SK-N-SH (cell line): ENCODE results near the gene ZNF490.

ENCODE experiments used
- EP300 ChIP-seq, 2 experiments: IDR thresholded peaks; 2 replicates each; pipeline versions ENCODE4 v1.4.0 to v1.6.1; 2012; ENCODE audit warnings: borderline replicate concordance in 1 of 2, low read depth in 1 of 2, low read length in 1 of 2
- SIN3A ChIP-seq: IDR thresholded peaks from 2 replicates; pipeline ENCODE4 v1.6.1; 2012; ENCODE audit warnings: low read depth, mild to moderate bottlenecking, low read length, moderate library complexity, borderline replicate concordance
- SMC3 ChIP-seq: IDR thresholded peaks from 2 replicates; pipeline ENCODE4 v1.6.1; 2012; ENCODE audit warnings: low read depth, low read length, improper control_type of control experiment
- TAF1 ChIP-seq: IDR thresholded peaks from 2 replicates; pipeline ENCODE4 v1.6.1; 2012; ENCODE audit warnings: low read depth, mild to moderate bottlenecking, low read length, moderate library complexity, borderline replicate concordance

DNA sequence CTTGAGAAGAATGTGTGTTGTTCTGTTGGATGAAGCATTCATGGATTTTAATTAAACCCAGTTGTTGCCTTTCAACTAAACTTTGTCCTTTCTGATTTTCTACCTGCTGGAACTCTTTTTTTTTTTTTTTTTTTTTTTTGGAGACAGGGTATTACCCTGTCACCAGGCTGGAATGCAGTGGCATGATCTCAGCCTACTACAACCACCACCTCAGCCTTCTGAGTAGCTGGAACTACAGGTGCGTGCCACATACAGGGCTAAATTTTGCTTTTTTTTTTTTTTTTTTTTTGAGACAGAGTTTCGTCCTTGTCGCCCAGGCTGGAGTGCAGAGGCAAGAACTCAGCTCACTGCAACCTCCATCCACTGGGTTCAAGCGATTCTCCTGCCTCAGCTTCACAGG is 7.0 kb upstream of the ZNF490 start:
- no peak for TF ChIP-seq SIN3A
- no peak for TF ChIP-seq TAF1
- TF ChIP-seq EP300 (IDR thresholded peaks at IDR 0.05; ENCODE audit: borderline replicate concordance in 1 of 2, low read depth in 1 of 2, low read length in 1 of 2), result no peak
- TF ChIP-seq SMC3, result no peak
